ENCODE results near the gene MYO3B. TPM values are rescaled to one million over a fixed set of nuclear protein-coding genes. Genes with fewer than 3 reads are reported as not detected.

Gene MYO3B
- total RNA-seq, 1 donor from 2014 or later: 0.05 TPM

DNA sequence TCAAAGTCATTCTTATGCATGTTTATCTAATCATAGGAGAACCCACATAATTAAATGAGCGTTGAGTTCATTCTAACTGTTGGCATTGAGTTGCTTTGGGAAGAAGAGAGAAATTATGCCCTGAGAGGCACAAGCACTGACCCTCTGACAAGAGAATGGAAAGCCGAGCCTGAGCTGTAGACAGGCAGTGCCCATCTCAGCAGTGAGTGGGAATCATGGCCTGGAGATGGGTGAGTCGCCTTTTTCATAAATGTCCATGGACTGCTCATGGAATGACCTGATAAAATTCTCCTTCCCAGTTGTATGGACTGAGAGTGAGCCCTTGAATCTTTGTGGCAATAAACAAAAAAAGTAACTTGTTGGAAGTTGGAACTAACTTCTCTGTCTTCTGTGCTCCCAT, 21.4 kb upstream of the MYO3B start:
- H3K4me3 ChIP-seq: no peak overlapping the region
- no peak overlapping the region for H3K27ac ChIP-seq (replicated peaks)
- H3K27me3 ChIP-seq (ENCODE audit: low read depth): peaks cover 40% of the 10 kb centered on the region
- no peaks in the 10 kb centered on the region for H3K36me3 ChIP-seq
- intact Hi-C loops (cut with micrococcal nuclease): no loop called here
- no peak for DNase-seq
- H3K4me1 ChIP-seq: peaks cover 14% of the 10 kb centered on the region
- H3K9me3 ChIP-seq (replicated peaks): peaks cover 5% of the 10 kb centered on the region
- TF ChIP-seq CTCF (IDR thresholded peaks at IDR 0.05; ENCODE audit: borderline replicate concordance): no peak

GRCh38 chr2:170157025-170157684, 20.8 kb upstream of the MYO3B start:
- peaks cover 5% of the 10 kb centered on the region for H3K9me3 ChIP-seq (replicated peaks)
- H3K27ac ChIP-seq (replicated peaks): no peak overlapping the region
- peaks cover 41% of the 10 kb centered on the region for H3K27me3 ChIP-seq (ENCODE audit: low read depth)
- intact Hi-C loops (cut with micrococcal nuclease): no loop called here
- no peak for TF ChIP-seq CTCF (IDR thresholded peaks at IDR 0.05; ENCODE audit: borderline replicate concordance)
- peaks cover 14% of the 10 kb centered on the region for H3K4me1 ChIP-seq
- DNase-seq: no peak
- H3K4me3 ChIP-seq: no peak overlapping the region
- H3K36me3 ChIP-seq: no peaks in the 10 kb centered on the region

- DNase-seq: no peak
- no peak overlapping the region for H3K27ac ChIP-seq (replicated peaks)
- H3K4me3 ChIP-seq: no peak overlapping the region
- TF ChIP-seq CTCF (IDR thresholded peaks at IDR 0.05; ENCODE audit: borderline replicate concordance): no peak
- H3K36me3 ChIP-seq: no peaks in the 10 kb centered on the region
- H3K4me1 ChIP-seq: peaks cover 14% of the 10 kb centered on the region
- H3K9me3 ChIP-seq (replicated peaks): no peaks in the 10 kb centered on the region
- H3K27me3 ChIP-seq (ENCODE audit: low read depth): peaks cover 44% of the 10 kb centered on the region
- intact Hi-C loops (cut with micrococcal nuclease): no loop called here
These were observed 18.9 kb upstream of the MYO3B start for GRCh38 chr2:170159060-170159459.

DNA sequence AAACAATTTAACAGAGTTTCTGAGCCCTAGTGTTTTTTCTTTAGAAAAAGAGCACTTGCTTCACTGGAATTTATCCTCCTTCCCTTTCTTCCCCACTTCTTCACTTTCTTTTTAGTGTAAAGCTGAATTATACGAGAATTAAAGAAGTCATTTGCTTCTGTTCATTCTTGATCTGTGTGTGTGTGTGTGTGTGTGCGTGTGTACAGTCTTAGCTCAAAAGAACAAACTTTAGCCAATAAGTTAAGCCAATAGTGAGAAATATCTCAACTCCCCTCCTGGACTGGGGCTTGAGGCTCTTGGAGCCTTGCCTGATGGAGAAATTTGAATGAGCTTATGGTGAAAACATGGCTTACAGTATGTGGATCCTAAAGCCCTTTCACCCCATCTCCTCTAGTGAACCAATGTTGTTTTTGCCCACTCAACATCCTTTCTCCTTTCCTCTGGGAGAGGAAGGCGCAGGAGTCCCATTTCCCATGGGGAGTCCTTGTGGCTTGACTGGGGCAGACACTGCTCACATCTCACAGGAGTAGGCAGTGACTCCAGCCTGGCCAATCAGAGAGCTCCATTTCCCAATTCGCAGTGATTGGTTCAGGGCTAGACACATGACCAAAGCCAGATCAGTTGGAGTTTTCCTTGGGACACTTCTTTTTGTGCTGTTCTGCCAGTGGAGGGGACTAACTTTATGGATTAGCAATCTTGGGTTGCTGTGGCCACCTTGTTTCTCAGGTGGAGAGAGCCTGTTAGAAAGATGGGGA, 16.3 kb upstream of the MYO3B start:
- Histone ChIP-seq H3K27ac (replicated peaks) (no peak overlapping the region), H3K27me3 (ENCODE audit: low read depth) (peaks cover 36% of the 10 kb centered on the region), H3K4me1 (no peaks in the 10 kb centered on the region), H3K36me3 (no peaks in the 10 kb centered on the region), H3K9me3 (replicated peaks) (no peaks in the 10 kb centered on the region), H3K4me3 (no peak overlapping the region)
- intact Hi-C loops (cut with micrococcal nuclease): no loop called here
- DNase-seq: no peak
- no peak for TF ChIP-seq CTCF (IDR thresholded peaks at IDR 0.05; ENCODE audit: borderline replicate concordance)

DNA sequence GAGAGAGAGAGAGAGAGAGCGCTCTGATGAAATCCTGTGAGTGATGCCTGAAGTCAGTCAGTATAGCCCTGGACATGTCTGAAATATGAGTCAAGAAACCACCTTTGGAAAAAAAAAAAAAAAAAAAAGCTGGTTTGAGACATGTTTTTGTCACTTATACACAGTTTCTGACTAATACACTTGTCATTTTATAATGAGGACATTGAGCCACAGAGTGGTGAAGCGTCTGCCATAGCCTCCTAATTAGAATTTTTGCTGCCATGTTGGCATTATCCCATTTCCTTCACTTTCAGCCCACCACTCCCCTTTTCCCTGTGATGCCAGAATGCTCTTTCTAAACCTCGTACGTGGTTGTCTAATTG, 15.7 kb upstream of the MYO3B start:
- TF ChIP-seq CTCF (IDR thresholded peaks at IDR 0.05; ENCODE audit: borderline replicate concordance): no peak
- Histone ChIP-seq H3K9me3 (replicated peaks) (no peaks in the 10 kb centered on the region), H3K36me3 (no peaks in the 10 kb centered on the region), H3K4me1 (no peaks in the 10 kb centered on the region), H3K4me3 (no peak overlapping the region), H3K27ac (replicated peaks) (no peak overlapping the region), H3K27me3 (ENCODE audit: low read depth) (peaks cover 36% of the 10 kb centered on the region)
- DNase-seq: no peak
- intact Hi-C loops (cut with micrococcal nuclease): no loop called here
